H1 (cell line): ENCODE measurements around the gene EVA1C. TPM values are rescaled to one million over a fixed set of nuclear protein-coding genes. Genes with fewer than 3 reads are reported as not detected.

Source experiments
- BCL11A ChIP-seq, 2 experiments: IDR thresholded peaks; one replicate each; pipeline ENCODE4 v1.6.1; 2011; ENCODE audit warnings: low read depth in 2 of 2, low read length in 2 of 2, mild to moderate bottlenecking in 2 of 2
- CHD7 ChIP-seq: fragments of 300-600 bp; sonication (generic); IDR thresholded peaks from 2 replicates; pipeline ENCODE4 v1.7.1; 2012; ENCODE audit warnings: low read length, moderate library complexity, mild to moderate bottlenecking, inconsistent platforms; ENCODE audit not compliant: insufficient replicate concordance
- CTCF ChIP-seq, 3 experiments: IDR thresholded peaks; 1 replicate in 2 of 3; 2 replicates in 1 of 3; pipeline versions ENCODE4 v1.5.1 to v1.6.1; 2011; ENCODE audit warnings: low read length in 3 of 3, mild to moderate bottlenecking in 3 of 3, inconsistent platforms in 2 of 3, low read depth in 1 of 3, moderate library complexity in 1 of 3; ENCODE audit not compliant: insufficient read depth in 1 of 3; ENCODE audit errors: control extremely low read depth in 1 of 3
- KDM4A ChIP-seq: IDR thresholded peaks from one replicate; pipeline ENCODE4 v1.7.1; 2012; ENCODE audit warnings: low read depth, mild to moderate bottlenecking, moderate library complexity, low read length, inconsistent platforms; ENCODE audit not compliant: severe bottlenecking
- KDM5A ChIP-seq: fragments of 200-600 bp; IDR thresholded peaks from 2 replicates; pipeline ENCODE4 v1.7.1; 2012; ENCODE audit warnings: mild to moderate bottlenecking, low read length, inconsistent platforms, mixed read lengths
- NANOG ChIP-seq: IDR thresholded peaks from 2 replicates; pipeline ENCODE4 v1.6.1; 2011; ENCODE audit warnings: low read length, low read depth, mild to moderate bottlenecking, inconsistent platforms; ENCODE audit not compliant: insufficient read depth, poor library complexity, severe bottlenecking
- SIN3A ChIP-seq, 2 experiments: IDR thresholded peaks in 1 of 2; conservative IDR thresholded peaks in 1 of 2; 2 replicates each; pipeline ENCODE4 v1.6.1; 2011 to 2012; ENCODE audit warnings: low read length in 2 of 2, improper control_type of control experiment in 1 of 2, low read depth in 1 of 2, mild to moderate bottlenecking in 1 of 2
- TAF7 ChIP-seq: optimal IDR thresholded peaks from 2 replicates; pipeline ENCODE3; 2011; ENCODE audit warnings: low read depth, mild to moderate bottlenecking, inconsistent platforms, low read length, moderate library complexity, borderline replicate concordance
- polyA plus RNA-seq, 7 experiments: library from polyadenylated mRNA; depleted of rRNA in 3 of 7; stranded (reverse) in 5 of 7; unstranded in 2 of 7; fragments of >200 nt in 5 of 7; fragments of 200-250 nt in 2 of 7; gene quantifications; 1 replicate in 5 of 7; 2 replicates in 1 of 7; 4 replicates in 1 of 7; pipeline versions ENCODE4 v1.2.1 to v1.2.3, GENCODE V29; 2011 to 2013; ENCODE audit warnings: missing spikeins in 2 of 7, mixed read lengths in 2 of 7
- total RNA-seq: library from RNA; stranded (reverse); fragmentation: NEBNext Ultra II Directional; extraction: Animal tissue kit (Norgen Biotek cat#: 25700); gene quantifications from 2 replicates; pipeline ENCODE4 v1.2.1, GENCODE V29; 2021

The EVA1C gene
- total and polyA plus RNA-seq, 2 of the 8 experiments (the other 6 are each of a cell fraction or from before 2014, with no cell fraction given), result 2.6 to 3.6 TPM

DNA sequence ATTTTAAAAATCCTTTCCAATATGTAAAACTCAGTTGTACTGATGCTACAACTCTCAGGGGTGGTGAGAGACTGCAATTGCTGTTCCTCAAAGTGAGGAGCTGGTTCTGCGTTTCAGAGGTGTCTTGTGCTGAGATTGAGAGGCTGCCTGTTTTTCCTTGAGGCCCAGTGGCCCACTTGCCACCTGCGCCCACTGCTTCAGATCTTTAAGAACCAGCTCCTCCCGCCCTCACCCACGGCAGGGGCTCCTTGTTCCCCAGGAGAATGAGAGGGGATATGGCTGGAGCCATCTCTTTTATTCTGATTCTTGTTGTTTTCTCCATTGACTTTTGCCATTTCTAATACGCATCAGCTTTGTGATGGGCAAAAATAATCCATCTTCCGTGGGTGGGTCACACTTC is 45.5 kb downstream of the EVA1C start (continued):
- TF ChIP-seq CHD7, result no peak
- TF ChIP-seq BCL11A (IDR thresholded peaks at IDR 0.05; ENCODE audit: low read depth in 2 of 2, low read length in 2 of 2), result no peak
- TF ChIP-seq CTCF (IDR thresholded peaks at IDR 0.05; ENCODE audit: control extremely low read depth in 1 of 3, insufficient read depth in 1 of 3, low read depth in 1 of 3, low read length in 3 of 3), result no peak
- no peak for TF ChIP-seq TAF7
- TF ChIP-seq KDM5A, result no peak
- TF ChIP-seq NANOG, result no peak
- TF ChIP-seq KDM4A, result no peak
- TF ChIP-seq SIN3A (conservative IDR thresholded peaks at IDR 0.05 in 1 of 2, IDR thresholded peaks at IDR 0.05 in 1 of 2; ENCODE audit: low read depth in 1 of 2, low read length in 2 of 2), result no peak
